Measurements from ENCODE around the gene SERINC3. TPM values are rescaled to one million over a fixed set of nuclear protein-coding genes. Genes with fewer than 3 reads are reported as not detected.
A peak's percentile ranks its signal among the peaks of the same experiment; 100 is the strongest.

Gene SERINC3
- total RNA-seq, 1 donor from 2014 or later = 42.9 TPM

GRCh38 chr20:44488551-44488950, 33.3 kb downstream of the SERINC3 start:
- Mint-ChIP-seq H3K9me3 (no peaks in the 10 kb centered on the region), H3K4me1 (no peaks in the 10 kb centered on the region), H3K36me3 (peaks cover 20% of the 10 kb centered on the region), H3K27me3 (ENCODE audit: low read depth) (no peaks in the 10 kb centered on the region), H3K27ac (no peak overlapping the region), H3K4me3 (no peak overlapping the region)
- TF ChIP-seq CTCF (IDR thresholded peaks at IDR 0.05; ENCODE audit: unreplicated experiment) = no peak
- no peak for DNase-seq (ENCODE audit: low spot score in 2 of 2, unreplicated experiment in 2 of 2)

GRCh38 chr20:44485830-44486198, 36.1 kb downstream of the SERINC3 start:
- peaks cover 29% of the 10 kb centered on the region for H3K36me3 Mint-ChIP-seq
- TF ChIP-seq CTCF (IDR thresholded peaks at IDR 0.05; ENCODE audit: unreplicated experiment) = no peak
- no peaks in the 10 kb centered on the region for H3K4me1 Mint-ChIP-seq
- no peak overlapping the region for H3K4me3 Mint-ChIP-seq
- peak overlapping the region; percentile 31 for H3K27ac Mint-ChIP-seq
- no peaks in the 10 kb centered on the region for H3K27me3 Mint-ChIP-seq (ENCODE audit: low read depth)
- no peak for DNase-seq (ENCODE audit: low spot score in 2 of 2, unreplicated experiment in 2 of 2)
- no peaks in the 10 kb centered on the region for H3K9me3 Mint-ChIP-seq

GRCh38 chr20:44485078-44485829, 36.6 kb downstream of the SERINC3 start:
- H3K27ac Mint-ChIP-seq = peak overlapping the region; percentile 31
- H3K4me3 Mint-ChIP-seq = no peak overlapping the region
- no peaks in the 10 kb centered on the region for H3K9me3 Mint-ChIP-seq
- no peaks in the 10 kb centered on the region for H3K4me1 Mint-ChIP-seq
- peaks cover 29% of the 10 kb centered on the region for H3K36me3 Mint-ChIP-seq
- TF ChIP-seq CTCF (IDR thresholded peaks at IDR 0.05; ENCODE audit: unreplicated experiment) = no peak
- no peak for DNase-seq (ENCODE audit: low spot score in 2 of 2, unreplicated experiment in 2 of 2)
- H3K27me3 Mint-ChIP-seq (ENCODE audit: low read depth) = no peaks in the 10 kb centered on the region

GRCh38 chr20:44483112-44483511, 38.8 kb downstream of the SERINC3 start:
- Mint-ChIP-seq H3K27ac (no peak overlapping the region), H3K4me1 (no peaks in the 10 kb centered on the region), H3K9me3 (no peaks in the 10 kb centered on the region), H3K27me3 (ENCODE audit: low read depth) (no peaks in the 10 kb centered on the region), H3K4me3 (no peak overlapping the region), H3K36me3 (peaks cover 24% of the 10 kb centered on the region)
- DNase-seq (ENCODE audit: low spot score in 2 of 2, unreplicated experiment in 2 of 2) = no peak
- TF ChIP-seq CTCF (IDR thresholded peaks at IDR 0.05; ENCODE audit: unreplicated experiment) = no peak

- no peak for TF ChIP-seq CTCF (IDR thresholded peaks at IDR 0.05; ENCODE audit: unreplicated experiment)
- peaks cover 24% of the 10 kb centered on the region for H3K36me3 Mint-ChIP-seq
- no peak for DNase-seq (ENCODE audit: low spot score in 2 of 2, unreplicated experiment in 2 of 2)
- H3K27me3 Mint-ChIP-seq (ENCODE audit: low read depth) = no peaks in the 10 kb centered on the region
- H3K9me3 Mint-ChIP-seq = no peaks in the 10 kb centered on the region
- H3K4me1 Mint-ChIP-seq = peaks cover 4% of the 10 kb centered on the region
- no peak overlapping the region for H3K4me3 Mint-ChIP-seq
- H3K27ac Mint-ChIP-seq = no peak overlapping the region
These were observed 40.0 kb downstream of the SERINC3 start for GRCh38 chr20:44481719-44482416.

Measured in mesothelial cell of epicardium (in vitro differentiated cells).